GM23248 (cell line): Measurements from ENCODE around the gene PIGT. TPM values are rescaled to one million over a fixed set of nuclear protein-coding genes. Genes with fewer than 3 reads are reported as not detected.
A peak's percentile ranks its signal among the peaks of the same experiment; 100 is the strongest.

Source experiments
- DNase-seq: peaks from one replicate; pipeline ENCODE4 v3.0.0-alpha.2; 2015
- H2AFZ ChIP-seq: fragments of 200-600 bp; sonication (generic); 2 replicates; pipeline ENCODE4 v1.6.1; 2016; ENCODE audit warnings: antibody characterized with exemption
- H3F3A ChIP-seq: fragments of 200-600 bp; sonication (generic); 2 replicates; pipeline ENCODE4 v1.6.1; 2016; ENCODE audit warnings: mild to moderate bottlenecking, antibody characterized with exemption, mixed run types; ENCODE audit not compliant: insufficient read depth
- H3K27ac ChIP-seq: fragments of 200-600 bp; sonication (generic); 2 replicates; pipeline ENCODE4 v1.5.1; 2016; ENCODE audit warnings: mild to moderate bottlenecking
- H3K27me3 ChIP-seq: fragments of 200-600 bp; sonication (generic); replicated peaks from 2 replicates; pipeline ENCODE4 v1.6.1; 2016; ENCODE audit warnings: mild to moderate bottlenecking; ENCODE audit not compliant: insufficient read depth
- H3K36me3 ChIP-seq: fragments of 200-600 bp; sonication (generic); 2 replicates; pipeline ENCODE4 v1.6.1; 2016; ENCODE audit warnings: low read depth, mild to moderate bottlenecking
- H3K4me1 ChIP-seq: fragments of 200-600 bp; sonication (generic); 2 replicates; pipeline ENCODE4 v1.6.1; 2016; ENCODE audit warnings: mild to moderate bottlenecking; ENCODE audit not compliant: insufficient read depth
- H3K4me2 ChIP-seq: fragments of 200-600 bp; sonication (generic); one replicate; pipeline ENCODE4 v1.6.1; 2016; ENCODE audit warnings: mild to moderate bottlenecking; ENCODE audit not compliant: unreplicated experiment
- H3K4me3 ChIP-seq: fragments of 200-600 bp; sonication (generic); 2 replicates; pipeline ENCODE4 v1.5.1; 2016; ENCODE audit warnings: mild to moderate bottlenecking
- H3K79me2 ChIP-seq: fragments of 200-600 bp; sonication (generic); 2 replicates; pipeline ENCODE4 v1.6.1; 2016; ENCODE audit warnings: mild to moderate bottlenecking; ENCODE audit not compliant: insufficient read depth
- H3K9ac ChIP-seq: fragments of 200-600 bp; sonication (generic); 2 replicates; pipeline ENCODE4 v1.6.1; 2016; ENCODE audit warnings: mild to moderate bottlenecking
- H3K9me2 ChIP-seq: fragments of 200-600 bp; sonication (generic); 2 replicates; pipeline ENCODE4 v1.6.1; 2016; ENCODE audit warnings: mixed run types, mild to moderate bottlenecking, moderate library complexity; ENCODE audit not compliant: insufficient read depth
- H3K9me3 ChIP-seq: fragments of 200-600 bp; sonication (generic); one replicate; pipeline ENCODE4 v1.6.1; 2017; ENCODE audit warnings: low read depth
- H4K20me1 ChIP-seq: fragments of 200-600 bp; sonication (generic); 2 replicates; pipeline ENCODE4 v1.6.0; 2016; ENCODE audit not compliant: insufficient read depth
- EZH2 ChIP-seq: fragments of 200-600 bp; sonication (generic); IDR thresholded peaks from 2 replicates; pipeline ENCODE4 v1.6.1; 2018; ENCODE audit warnings: antibody characterized with exemption, mild to moderate bottlenecking; ENCODE audit not compliant: insufficient read depth, poor library complexity, severe bottlenecking
- EZH2phosphoT487 ChIP-seq: fragments of 200-600 bp; sonication (generic); IDR thresholded peaks from 2 replicates; pipeline ENCODE4 v1.6.1; 2018; ENCODE audit warnings: antibody characterized with exemption, moderate library complexity, mild to moderate bottlenecking, low read depth; ENCODE audit not compliant: insufficient read depth
- WGBS, 2 experiments: methylation state at CpG; one replicate each; pipeline ENCODE4 v1.1.6; 2015 to 2017; ENCODE audit warnings: low lambda C conversion rate in 2 of 2, low coverage in 1 of 2; ENCODE audit errors: missing lambda C conversion rate in 2 of 2; 5-methylcytosine and 5-hydroxymethylcytosine counted together
- in situ Hi-C: fragments of 300-500 bp; cut with MboI; formaldehyde crosslinking; loops from 2 replicates; pipeline ENCODE4 v1.15.0; 2020
- polyA plus RNA-seq: library from polyadenylated mRNA; unstranded; fragments of >200 nt; fragmentation: Nextera tagmentation; extraction: Ambion mirVana; gene quantifications from 2 replicates; pipeline ENCODE4 v1.2.1, GENCODE V29; 2016
- total RNA-seq: library from RNA; depleted of rRNA; stranded (reverse); fragments of >200 nt; shearing (Covaris generic); gene quantifications from 2 replicates; pipeline ENCODE4 v1.2.3, GENCODE V29; 2014

The PIGT gene
- total and polyA plus RNA-seq, 2 experiments from 2014 or later, result 138 to 190 TPM

- H3K9ac ChIP-seq, result no peak overlapping the region
- peaks cover 12% of the 10 kb centered on the region; the same call in 1 of the 2 replicates for H3K36me3 ChIP-seq
- H3K27me3 ChIP-seq, result no peaks in the 10 kb centered on the region
- no peaks in the 10 kb centered on the region for H4K20me1 ChIP-seq
- no peaks in the 10 kb centered on the region for H3K9me2 ChIP-seq
- WGBS, 2 experiments, result 76 to 82% methylated on average over 6 of the region's 6 CpGs
- no peak overlapping the region for H3K4me3 ChIP-seq
- peaks cover 36% of the 10 kb centered on the region for H3K79me2 ChIP-seq
- H3K4me2 ChIP-seq, result no peak overlapping the region
- H3K27ac ChIP-seq, result no peak overlapping the region
- in situ Hi-C loops, result no loop called here
- no peaks in the 10 kb centered on the region for H3K9me3 ChIP-seq
- TF ChIP-seq EZH2phosphoT487, result no peak
- no peak for TF ChIP-seq EZH2
- peaks cover 5% of the 10 kb centered on the region; the same call in 1 of the 2 replicates for H3K4me1 ChIP-seq
- no peak overlapping the region for H2AFZ ChIP-seq
- no peak for DNase-seq
- no peaks in the 10 kb centered on the region; the same call in 1 of the 2 replicates for H3F3A ChIP-seq
Observed at GRCh38 chr20:45368221-45368980, 47.5 kb upstream of the PIGT start.

GRCh38 chr20:45370571-45371160 lies 45.3 kb upstream of the PIGT start:
- Histone ChIP-seq H3K79me2 (peaks cover 14% of the 10 kb centered on the region; the same call in 1 of the 2 replicates), H2AFZ (no peak overlapping the region), H3K27ac (no peak overlapping the region), H3K36me3 (peaks cover 12% of the 10 kb centered on the region; the same call in 1 of the 2 replicates), H3K4me3 (no peak overlapping the region), H3K9ac (no peak overlapping the region), H3K9me2 (no peaks in the 10 kb centered on the region), H3K9me3 (no peaks in the 10 kb centered on the region), H3F3A (no peaks in the 10 kb centered on the region; the same call in 1 of the 2 replicates), H4K20me1 (no peaks in the 10 kb centered on the region), H3K4me1 (no peaks in the 10 kb centered on the region; the same call in 1 of the 2 replicates), H3K4me2 (no peak overlapping the region), H3K27me3 (no peaks in the 10 kb centered on the region)
- no peak for TF ChIP-seq EZH2
- no peak for TF ChIP-seq EZH2phosphoT487
- 64 to 70% methylated on average over 3 of the region's 3 CpGs for WGBS, 2 experiments
- no peak for DNase-seq
- in situ Hi-C loops, result no loop called here

- Histone ChIP-seq H3K4me3 (peak overlapping the region; percentile 41; the same call in 1 of the 2 replicates), H3K36me3 (peaks cover 10% of the 10 kb centered on the region; the same call in 1 of the 2 replicates), H3K9ac (no peak overlapping the region), H3K4me2 (peak overlapping the region; percentile 68), H3K9me2 (no peaks in the 10 kb centered on the region), H3K9me3 (no peaks in the 10 kb centered on the region), H3F3A (no peaks in the 10 kb centered on the region; the same call in 1 of the 2 replicates), H3K27me3 (no peaks in the 10 kb centered on the region), H3K79me2 (no peaks in the 10 kb centered on the region), H3K27ac (no peak overlapping the region), H4K20me1 (no peaks in the 10 kb centered on the region), H3K4me1 (no peaks in the 10 kb centered on the region; the same call in 1 of the 2 replicates), H2AFZ (no peak overlapping the region)
- no peak for DNase-seq
- in situ Hi-C loops, result no loop called here
- WGBS, 2 experiments, result 79 to 84% methylated on average over 9 to 10 of the region's 10 CpGs
- TF ChIP-seq EZH2phosphoT487 (no peak), EZH2 (no peak)
Observed at GRCh38 chr20:45372241-45372640, 43.7 kb upstream of the PIGT start.

GRCh38 chr20:45372646-45373352 lies 43.1 kb upstream of the PIGT start:
- no peaks in the 10 kb centered on the region for H4K20me1 ChIP-seq
- H3K79me2 ChIP-seq, result no peaks in the 10 kb centered on the region
- DNase-seq, result peak; percentile 72
- no peaks in the 10 kb centered on the region for H3K27me3 ChIP-seq
- H3K9me3 ChIP-seq, result no peaks in the 10 kb centered on the region
- H3K36me3 ChIP-seq, result peaks cover 4% of the 10 kb centered on the region; the same call in 1 of the 2 replicates
- peak overlapping the region; percentile 81 for H2AFZ ChIP-seq
- H3K4me2 ChIP-seq, result peak overlapping the region; percentile 88
- peak overlapping the region; percentile 30; the same call in 1 of the 2 replicates for H3K27ac ChIP-seq
- H3K9ac ChIP-seq, result peak overlapping the region; percentile 69
- no peaks in the 10 kb centered on the region; the same call in 1 of the 2 replicates for H3F3A ChIP-seq
- 16 to 18% methylated on average over 25 to 29 of the region's 30 CpGs for WGBS, 2 experiments
- peak overlapping the region; percentile 72 for H3K4me3 ChIP-seq
- no peaks in the 10 kb centered on the region; the same call in 1 of the 2 replicates for H3K4me1 ChIP-seq
- H3K9me2 ChIP-seq, result no peaks in the 10 kb centered on the region
- no peak for TF ChIP-seq EZH2phosphoT487
- TF ChIP-seq EZH2, result no peak
- in situ Hi-C loops, result no loop called here
